ENCODE measurements around the gene NOC2L. TPM values are rescaled to one million over a fixed set of nuclear protein-coding genes. Genes with fewer than 3 reads are reported as not detected.

NOC2L gene
- total and polyA plus RNA-seq, 9 of the 15 experiments (the other 6 are each of a cell fraction or from before 2014, with no cell fraction given): 4.0 to 410 (median 200) TPM

- TF ChIP-seq, protein P1, sequence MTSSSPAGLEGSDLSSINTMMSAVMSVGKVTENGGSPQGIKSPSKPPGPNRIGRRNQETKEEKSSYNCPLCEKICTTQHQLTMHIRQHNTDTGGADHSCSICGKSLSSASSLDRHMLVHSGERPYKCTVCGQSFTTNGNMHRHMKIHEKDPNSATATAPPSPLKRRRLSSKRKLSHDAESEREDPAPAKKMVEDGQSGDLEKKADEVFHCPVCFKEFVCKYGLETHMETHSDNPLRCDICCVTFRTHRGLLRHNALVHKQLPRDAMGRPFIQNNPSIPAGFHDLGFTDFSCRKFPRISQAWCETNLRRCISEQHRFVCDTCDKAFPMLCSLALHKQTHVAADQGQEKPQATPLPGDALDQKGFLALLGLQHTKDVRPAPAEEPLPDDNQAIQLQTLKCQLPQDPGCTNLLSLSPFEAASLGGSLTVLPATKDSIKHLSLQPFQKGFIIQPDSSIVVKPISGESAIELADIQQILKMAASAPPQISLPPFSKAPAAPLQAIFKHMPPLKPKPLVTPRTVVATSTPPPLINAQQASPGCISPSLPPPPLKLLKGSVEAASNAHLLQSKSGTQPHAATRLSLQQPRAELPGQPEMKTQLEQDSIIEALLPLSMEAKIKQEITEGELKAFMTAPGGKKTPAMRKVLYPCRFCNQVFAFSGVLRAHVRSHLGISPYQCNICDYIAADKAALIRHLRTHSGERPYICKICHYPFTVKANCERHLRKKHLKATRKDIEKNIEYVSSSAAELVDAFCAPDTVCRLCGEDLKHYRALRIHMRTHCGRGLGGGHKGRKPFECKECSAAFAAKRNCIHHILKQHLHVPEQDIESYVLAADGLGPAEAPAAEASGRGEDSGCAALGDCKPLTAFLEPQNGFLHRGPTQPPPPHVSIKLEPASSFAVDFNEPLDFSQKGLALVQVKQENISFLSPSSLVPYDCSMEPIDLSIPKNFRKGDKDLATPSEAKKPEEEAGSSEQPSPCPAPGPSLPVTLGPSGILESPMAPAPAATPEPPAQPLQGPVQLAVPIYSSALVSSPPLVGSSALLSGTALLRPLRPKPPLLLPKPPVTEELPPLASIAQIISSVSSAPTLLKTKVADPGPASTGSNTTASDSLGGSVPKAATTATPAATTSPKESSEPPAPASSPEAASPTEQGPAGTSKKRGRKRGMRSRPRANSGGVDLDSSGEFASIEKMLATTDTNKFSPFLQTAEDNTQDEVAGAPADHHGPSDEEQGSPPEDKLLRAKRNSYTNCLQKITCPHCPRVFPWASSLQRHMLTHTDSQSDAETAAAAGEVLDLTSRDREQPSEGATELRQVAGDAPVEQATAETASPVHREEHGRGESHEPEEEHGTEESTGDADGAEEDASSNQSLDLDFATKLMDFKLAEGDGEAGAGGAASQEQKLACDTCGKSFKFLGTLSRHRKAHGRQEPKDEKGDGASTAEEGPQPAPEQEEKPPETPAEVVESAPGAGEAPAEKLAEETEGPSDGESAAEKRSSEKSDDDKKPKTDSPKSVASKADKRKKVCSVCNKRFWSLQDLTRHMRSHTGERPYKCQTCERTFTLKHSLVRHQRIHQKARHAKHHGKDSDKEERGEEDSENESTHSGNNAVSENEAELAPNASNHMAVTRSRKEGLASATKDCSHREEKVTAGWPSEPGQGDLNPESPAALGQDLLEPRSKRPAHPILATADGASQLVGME (CRISPR knock-in tag; IDR thresholded peaks at IDR 0.05): no peak
- no peak for TF ChIP-seq EZH2 (IDR thresholded peaks at IDR 0.05; ENCODE audit: borderline replicate concordance, low read depth, low read length)
- no peak for TF ChIP-seq GABPA (tag; conservative IDR thresholded peaks at IDR 0.05; ENCODE audit: low read depth)
- TF ChIP-seq CSDE1 (IDR thresholded peaks at IDR 0.05): no peak
- TF ChIP-seq HMG20A (CRISPR knock-in tag; conservative IDR thresholded peaks at IDR 0.05): no peak
- TF ChIP-seq KAT2B (IDR thresholded peaks at IDR 0.05; ENCODE audit: low read depth, low read length): no peak
- TF ChIP-seq, protein P2, sequence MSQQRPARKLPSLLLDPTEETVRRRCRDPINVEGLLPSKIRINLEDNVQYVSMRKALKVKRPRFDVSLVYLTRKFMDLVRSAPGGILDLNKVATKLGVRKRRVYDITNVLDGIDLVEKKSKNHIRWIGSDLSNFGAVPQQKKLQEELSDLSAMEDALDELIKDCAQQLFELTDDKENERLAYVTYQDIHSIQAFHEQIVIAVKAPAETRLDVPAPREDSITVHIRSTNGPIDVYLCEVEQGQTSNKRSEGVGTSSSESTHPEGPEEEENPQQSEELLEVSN (IDR thresholded peaks at IDR 0.05; ENCODE audit: borderline replicate concordance in 1 of 2, extremely low read depth in 1 of 2, insufficient read depth in 1 of 2, insufficient read length in 1 of 2, low read depth in 1 of 2, low read length in 1 of 2, poor library complexity in 1 of 2, severe bottlenecking in 1 of 2): peak in 1 of 2 experiments; percentile 52
- TF ChIP-seq TEAD4 (IDR thresholded peaks at IDR 0.05; ENCODE audit: low read length): no peak
- TF ChIP-seq TEAD4 (CRISPR knock-in tag; IDR thresholded peaks at IDR 0.05; ENCODE audit: borderline replicate concordance): no peak
- TF ChIP-seq ETV1 (tag; conservative IDR thresholded peaks at IDR 0.05; ENCODE audit: low read depth): 0 out of 2 replicates have a peak, but pooled peaks have one; percentile 30
- no peak for TF ChIP-seq SLC30A9 (CRISPR knock-in tag; IDR thresholded peaks at IDR 0.05)
- TF ChIP-seq MYNN (IDR thresholded peaks at IDR 0.05): no peak
- TF ChIP-seq MYNN (CRISPR knock-in tag; IDR thresholded peaks at IDR 0.05): no peak
- no peak for TF ChIP-seq ZNF232 (CRISPR knock-in tag; IDR thresholded peaks at IDR 0.05)
- TF ChIP-seq C11orf30 (IDR thresholded peaks at IDR 0.05; ENCODE audit: low read depth): no peak
- peak; percentile 50; the same call in 1 of the 2 replicates for TF ChIP-seq CBFB (CRISPR knock-in tag; IDR thresholded peaks at IDR 0.05)
- no peak for TF ChIP-seq KLF1 (tag; IDR thresholded peaks at IDR 0.05)
- no peak for TF ChIP-seq POLR3G (IDR thresholded peaks at IDR 0.05; ENCODE audit: extremely low read depth, insufficient read length, insufficient replicate concordance)
- TF ChIP-seq RBFOX2 (IDR thresholded peaks at IDR 0.05; ENCODE audit: low read depth, low read length): peak; percentile 20; the same call in 1 of the 2 replicates
- TF ChIP-seq TEAD2 (tag; IDR thresholded peaks at IDR 0.05): no peak
- no peak for TF ChIP-seq TAF15 (IDR thresholded peaks at IDR 0.05; ENCODE audit: low read depth, low read length)
- TF ChIP-seq KDM5B (IDR thresholded peaks at IDR 0.05; ENCODE audit: insufficient replicate concordance, low read depth, low read length): no peak
Measured at GRCh38 chr1:975896-976683, 17.0 kb upstream of the NOC2L start (continued).
